ENCODE data around the gene RPS24. TPM values are rescaled to one million over a fixed set of nuclear protein-coding genes. Genes with fewer than 3 reads are reported as not detected.

RPS24 gene
- total RNA-seq, 1 donor from 2014 or later: 5,046 TPM

GRCh38 chr10:78019264-78019663, 14.4 kb upstream of the RPS24 start:
- H3K27me3 ChIP-seq (ENCODE audit: control insufficient read depth, insufficient read depth, low read length): no peaks in the 10 kb centered on the region
- H3K4me3 ChIP-seq (ENCODE audit: low read depth, low read length): no peak overlapping the region
- no peak for TF ChIP-seq CTCF (IDR thresholded peaks at IDR 0.05; ENCODE audit: insufficient read depth, low read length, severe bottlenecking)
- peaks cover 30% of the 10 kb centered on the region for H3K36me3 ChIP-seq (ENCODE audit: control insufficient read depth, insufficient read depth, low read length)
- DNase-seq (ENCODE audit: low read depth): no peak
- no peak for FAIRE-seq

DNA sequence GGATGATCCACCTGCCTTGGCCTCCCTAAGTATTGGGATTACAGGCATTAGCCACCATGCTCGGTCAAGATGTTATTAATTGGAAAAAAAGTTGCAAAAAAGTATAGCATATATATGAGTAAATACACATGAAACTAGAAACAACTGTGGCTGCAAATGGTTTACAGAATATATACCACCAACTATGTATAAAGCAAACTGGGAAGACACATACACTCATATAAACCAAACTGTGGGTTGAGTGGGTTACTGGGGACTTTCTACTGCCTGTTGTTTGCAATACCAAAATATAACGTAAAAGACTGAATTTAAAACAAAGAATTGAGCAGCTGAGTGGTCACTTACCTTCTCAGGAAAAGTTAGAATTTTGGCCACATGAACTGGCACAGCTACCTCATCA, 12.5 kb upstream of the RPS24 start:
- DNase-seq (ENCODE audit: low read depth) (no peak), FAIRE-seq (no peak)
- TF ChIP-seq CTCF (IDR thresholded peaks at IDR 0.05; ENCODE audit: insufficient read depth, low read length, severe bottlenecking): no peak
- Histone ChIP-seq H3K4me3 (ENCODE audit: low read depth, low read length) (no peak overlapping the region), H3K36me3 (ENCODE audit: control insufficient read depth, insufficient read depth, low read length) (peaks cover 32% of the 10 kb centered on the region), H3K27me3 (ENCODE audit: control insufficient read depth, insufficient read depth, low read length) (no peaks in the 10 kb centered on the region)

GRCh38 chr10:78023741-78024140, 9.9 kb upstream of the RPS24 start:
- FAIRE-seq (no peak), DNase-seq (ENCODE audit: low read depth) (no peak)
- no peak for TF ChIP-seq CTCF (IDR thresholded peaks at IDR 0.05; ENCODE audit: insufficient read depth, low read length, severe bottlenecking)
- Histone ChIP-seq H3K27me3 (ENCODE audit: control insufficient read depth, insufficient read depth, low read length) (no peaks in the 10 kb centered on the region), H3K36me3 (ENCODE audit: control insufficient read depth, insufficient read depth, low read length) (peaks cover 20% of the 10 kb centered on the region), H3K4me3 (ENCODE audit: low read depth, low read length) (no peak overlapping the region)

GRCh38 chr10:78025685-78026364, 7.8 kb upstream of the RPS24 start:
- peak; percentile 90 for DNase-seq (ENCODE audit: low read depth)
- H3K36me3 ChIP-seq (ENCODE audit: control insufficient read depth, insufficient read depth, low read length): peaks cover 18% of the 10 kb centered on the region
- no peak for TF ChIP-seq CTCF (IDR thresholded peaks at IDR 0.05; ENCODE audit: insufficient read depth, low read length, severe bottlenecking)
- no peaks in the 10 kb centered on the region for H3K27me3 ChIP-seq (ENCODE audit: control insufficient read depth, insufficient read depth, low read length)
- H3K4me3 ChIP-seq (ENCODE audit: low read depth, low read length): no peak overlapping the region
- no peak for FAIRE-seq

- TF ChIP-seq CTCF (IDR thresholded peaks at IDR 0.05; ENCODE audit: insufficient read depth, low read length, severe bottlenecking): no peak
Observed at GRCh38 chr10:78028438-78029268, 5.0 kb upstream of the RPS24 start.

More at GRCh38 chr10:78028438-78029268, 5.0 kb upstream of the RPS24 start:
- DNase-seq (ENCODE audit: low read depth): peak; percentile 15
- Histone ChIP-seq H3K27me3 (ENCODE audit: control insufficient read depth, insufficient read depth, low read length) (no peaks in the 10 kb centered on the region), H3K4me3 (ENCODE audit: low read depth, low read length) (peak overlapping the region; percentile 99), H3K36me3 (ENCODE audit: control insufficient read depth, insufficient read depth, low read length) (peaks cover 4% of the 10 kb centered on the region)
- no peak for FAIRE-seq

Measured in bronchial epithelial cell (primary cell).